Uterus (tissue), 4 donors: ENCODE data around the gene DLEU7. TPM values are rescaled to one million over a fixed set of nuclear protein-coding genes. Genes with fewer than 3 reads are reported as not detected.

Experiments used
- DNase-seq, 2 donors: peaks; one replicate each; pipeline ENCODE4 v3.0.0-alpha.2; 2019 to 2020
- H3K27ac ChIP-seq, 2 donors: fragments of 200-600 bp; sonication (generic); 1 replicate in 1 of 2; 2 replicates in 1 of 2; pipeline ENCODE4 v1.5.1; 2016 to 2018
- H3K27me3 ChIP-seq, 2 donors: fragments of 200-600 bp; sonication (generic); one replicate each; pipeline ENCODE4 v1.5.1; 2018 to 2019; ENCODE audit warnings: control low read depth in 1 of 2
- H3K36me3 ChIP-seq, 2 donors: fragments of 200-600 bp; sonication (generic); one replicate each; pipeline ENCODE4 v1.5.1; 2019; ENCODE audit warnings: control low read depth in 1 of 2
- H3K4me1 ChIP-seq, 2 donors: fragments of 200-600 bp; sonication (generic); one replicate each; pipeline ENCODE4 v1.5.1; 2018 to 2019; ENCODE audit warnings: control low read depth in 1 of 2
- H3K4me3 ChIP-seq, 2 donors: fragments of 200-600 bp; sonication (generic); 1 replicate in 1 of 2; 2 replicates in 1 of 2; pipeline ENCODE4 v1.5.1; 2018 to 2019; ENCODE audit warnings: mild to moderate bottlenecking in 1 of 2
- H3K9me3 ChIP-seq, 2 donors: fragments of 200-600 bp; sonication (generic); one replicate each; pipeline ENCODE4 v1.5.1; 2019; ENCODE audit warnings: control low read depth in 1 of 2
- CTCF ChIP-seq, 4 experiments: fragments of 200-600 bp in 2 of 4; fragments of 450-650 bp in 2 of 4; sonication (generic) in 2 of 4; IDR thresholded peaks; one replicate each; pipeline ENCODE4 v1.5.1; 2016 to 2019; ENCODE audit warnings: antibody characterized with exemption in 4 of 4, mild to moderate bottlenecking in 2 of 4, moderate library complexity in 1 of 4
- POLR2A ChIP-seq, 2 donors: fragments of 450-650 bp; IDR thresholded peaks; one replicate each; pipeline ENCODE4 v1.6.1; 2016; ENCODE audit warnings: antibody characterized with exemption in 2 of 2, mild to moderate bottlenecking in 1 of 2, moderate library complexity in 1 of 2
- intact Hi-C: fragments of 100-400 bp; cut with DNase I; formaldehyde crosslinking; loops from one replicate; pipeline ENCODE4 v1.15.1; 2023; ENCODE audit warnings: low total_unique reads
- total RNA-seq, 4 donors: library from RNA; depleted of rRNA in 3 of 4; stranded (reverse); fragments of >200 nt in 3 of 4; gene quantifications; one replicate each; pipeline versions ENCODE4 v1.1.0 to v1.2.4, GENCODE V29; 2014 to 2023
- donor health status: DM: yes; HTN: yes; CAD: no.

The DLEU7 gene
- total RNA-seq, 4 donors from 2014 or later = not detected

- no peaks in the 10 kb centered on the region for H3K27me3 ChIP-seq
- H3K27ac ChIP-seq = no peak overlapping the region
- TF ChIP-seq POLR2A (IDR thresholded peaks at IDR 0.05) (no peak), CTCF (IDR thresholded peaks at IDR 0.05) (no peak)
- H3K9me3 ChIP-seq = no peaks in the 10 kb centered on the region
- no peak for DNase-seq
- no peaks in the 10 kb centered on the region for H3K4me1 ChIP-seq
- H3K4me3 ChIP-seq = no peak overlapping the region
- no peaks in the 10 kb centered on the region for H3K36me3 ChIP-seq
- intact Hi-C loops = no loop called here
These were observed 33.0 kb downstream of the DLEU7 start for GRCh38 chr13:50810468-50810867.

GRCh38 chr13:50809133-50810090 is 34.1 kb downstream of the DLEU7 start:
- Histone ChIP-seq H3K27ac (no peak overlapping the region), H3K4me3 (no peak overlapping the region), H3K9me3 (no peaks in the 10 kb centered on the region), H3K4me1 (no peaks in the 10 kb centered on the region), H3K27me3 (no peaks in the 10 kb centered on the region), H3K36me3 (no peaks in the 10 kb centered on the region)
- DNase-seq = no peak
- TF ChIP-seq CTCF (IDR thresholded peaks at IDR 0.05) = no peak
- no peak for TF ChIP-seq POLR2A (IDR thresholded peaks at IDR 0.05)
- intact Hi-C loops = no loop called here

GRCh38 chr13:50805805-50806204 is 37.7 kb downstream of the DLEU7 start:
- DNase-seq = no peak
- intact Hi-C loops = no loop called here
- H3K4me3 ChIP-seq = no peak overlapping the region
- TF ChIP-seq CTCF (IDR thresholded peaks at IDR 0.05) (no peak), POLR2A (IDR thresholded peaks at IDR 0.05) (no peak)
- H3K27ac ChIP-seq = no peak overlapping the region
- no peaks in the 10 kb centered on the region for H3K9me3 ChIP-seq
- H3K27me3 ChIP-seq = no peaks in the 10 kb centered on the region
- H3K36me3 ChIP-seq = no peaks in the 10 kb centered on the region
- H3K4me1 ChIP-seq = no peaks in the 10 kb centered on the region

GRCh38 chr13:50801087-50801931 is 42.2 kb downstream of the DLEU7 start:
- TF ChIP-seq CTCF (IDR thresholded peaks at IDR 0.05) (peak; percentile 62 to 73 (median 66)), POLR2A (IDR thresholded peaks at IDR 0.05) (no peak)
- H3K4me1 ChIP-seq = no peaks in the 10 kb centered on the region
- no peaks in the 10 kb centered on the region for H3K9me3 ChIP-seq
- no peak overlapping the region for H3K27ac ChIP-seq
- DNase-seq = peak; percentile 39 to 54
- intact Hi-C loops = no loop called here
- H3K4me3 ChIP-seq = no peak overlapping the region
- no peaks in the 10 kb centered on the region for H3K36me3 ChIP-seq
- no peaks in the 10 kb centered on the region for H3K27me3 ChIP-seq
